EH (cell line): ENCODE data around the gene GRIN2A.
"Not testable (repeated sequence)": the region's sequence is repeated elsewhere in the genome, so short reads cannot be mapped to it uniquely, and the experiment has no call there.

Experiments used
- DNase-seq: peaks from one replicate; pipeline ENCODE4 v3.0.0-alpha.2; 2015; ENCODE audit warnings: low read depth

The GRIN2A gene

DNA sequence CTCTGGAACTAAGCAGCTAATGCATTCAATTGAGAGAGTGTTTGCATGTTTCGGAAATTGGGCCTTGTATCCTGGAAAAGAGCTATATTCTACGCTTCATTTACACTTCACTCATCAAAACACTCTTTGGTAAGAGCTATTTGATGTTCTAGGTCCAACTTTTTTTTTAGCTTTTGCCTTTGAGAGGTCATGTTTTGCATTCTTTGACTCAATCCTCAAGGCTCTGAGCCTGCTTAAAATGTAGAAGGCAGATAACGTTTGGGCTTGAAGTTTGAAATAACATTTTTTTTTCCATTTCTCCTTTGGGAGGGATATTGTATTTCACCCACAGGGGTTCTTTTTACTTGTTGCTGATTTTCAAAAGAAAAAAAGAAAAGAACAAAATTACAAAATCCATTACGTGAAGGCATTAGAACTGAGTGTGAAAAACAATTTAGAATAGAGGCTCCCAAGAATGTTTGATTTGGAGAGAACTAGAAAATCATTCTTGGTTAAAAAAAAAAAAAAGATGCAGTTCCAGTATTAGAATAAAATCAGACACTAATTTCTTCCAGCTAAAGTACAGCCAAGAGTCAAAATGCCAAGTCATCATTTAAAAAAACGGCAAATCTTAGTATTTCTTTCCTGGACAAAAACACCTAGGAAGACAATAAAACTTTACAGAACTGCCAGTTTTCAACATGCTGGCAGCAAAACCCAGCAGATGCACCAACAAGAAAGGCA, 268.5 kb downstream of the GRIN2A start:
- DNase-seq, result no peak

DNA sequence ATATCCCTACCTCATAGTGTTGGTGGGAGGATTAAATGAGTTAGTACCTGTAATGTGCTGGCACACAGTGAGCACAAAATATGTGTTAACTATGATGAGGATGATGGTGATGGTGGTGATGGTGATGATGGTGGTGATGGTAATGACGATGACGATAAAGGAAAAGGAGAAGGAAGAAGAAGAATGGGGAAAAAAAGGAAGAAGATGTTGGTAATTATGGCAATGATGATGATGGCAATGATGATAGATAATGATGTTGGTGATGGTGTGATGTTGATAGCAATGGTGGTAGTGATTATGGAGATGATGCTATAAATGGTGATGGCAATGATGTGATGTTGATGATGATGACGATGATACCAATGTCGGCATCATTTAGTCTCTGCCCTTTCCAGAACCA, 270.2 kb downstream of the GRIN2A start:
- DNase-seq, result no peak

DNA sequence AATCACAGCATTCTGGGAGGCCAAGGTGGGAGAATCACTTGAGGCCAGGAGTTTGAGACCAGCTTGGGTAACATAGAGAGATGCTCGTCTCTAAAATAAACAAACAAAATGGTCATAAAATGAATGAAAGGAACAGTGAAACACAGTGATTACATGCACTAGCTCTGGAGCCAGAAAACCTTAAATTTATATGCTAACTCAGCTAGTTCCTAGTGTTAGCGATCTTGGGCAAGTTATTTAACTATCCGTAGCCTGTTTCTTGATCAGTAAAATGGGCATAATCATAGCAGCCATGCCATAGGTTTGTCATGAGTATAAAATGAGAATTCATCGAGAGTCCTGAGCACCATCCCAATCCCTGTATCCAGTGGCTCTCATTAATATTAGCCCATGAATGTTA, 271.0 kb downstream of the GRIN2A start:
- no peak for DNase-seq

DNA sequence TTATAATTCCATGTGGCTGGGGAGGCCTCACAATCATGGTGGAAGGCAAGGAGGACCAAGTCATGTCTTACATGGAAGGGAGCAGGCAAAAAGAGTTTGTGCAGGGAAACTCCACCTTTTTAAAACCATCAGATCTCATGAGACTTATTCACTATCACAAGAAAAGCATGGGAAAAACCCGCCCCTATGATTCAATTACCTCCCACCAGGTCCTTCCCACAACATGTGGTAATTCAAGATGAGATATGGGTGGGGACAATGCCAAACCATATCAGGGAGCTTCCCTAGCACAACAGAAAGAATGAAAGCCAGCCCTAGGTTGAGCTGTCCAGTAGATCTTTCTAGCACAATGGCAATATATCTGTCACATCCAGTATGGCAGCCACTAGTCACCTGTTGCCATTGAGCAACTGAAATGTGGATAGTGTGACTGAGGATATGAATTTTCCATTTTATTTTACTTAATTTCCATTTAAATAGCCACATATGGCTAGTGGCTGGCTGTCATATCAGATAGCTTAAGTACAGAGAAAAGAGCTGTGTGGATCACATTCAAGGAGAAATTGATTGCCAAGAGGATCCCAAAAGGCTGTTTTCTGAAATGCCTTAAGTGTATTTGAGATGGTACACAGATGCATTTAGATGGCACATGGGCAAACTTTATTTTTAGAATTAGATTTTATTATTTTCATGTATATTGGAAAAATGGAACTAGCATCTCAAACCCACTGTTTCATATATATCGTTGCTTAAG, 273.0 kb downstream of the GRIN2A start:
- DNase-seq, result no peak

DNA sequence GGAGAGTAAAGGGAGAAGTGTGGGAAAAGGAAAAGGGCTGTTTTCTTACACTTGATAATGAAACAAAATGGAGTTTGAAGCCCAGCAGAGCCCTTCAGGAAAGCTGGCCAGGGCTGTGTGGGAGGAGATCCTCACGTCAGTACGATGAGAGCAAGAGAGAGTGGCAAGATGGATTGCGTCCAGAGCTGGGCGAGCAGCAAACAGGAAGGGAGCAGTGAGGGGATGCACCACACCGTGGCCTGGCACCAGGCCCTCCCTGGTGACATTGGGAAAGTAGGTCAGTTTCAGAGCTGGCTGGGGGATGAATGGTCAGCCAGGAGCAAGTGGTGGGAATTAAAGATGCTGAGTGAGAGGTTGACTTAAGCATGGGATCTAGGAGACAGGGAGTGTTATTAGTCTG, 273.6 kb downstream of the GRIN2A start:
- DNase-seq, result no peak

DNA sequence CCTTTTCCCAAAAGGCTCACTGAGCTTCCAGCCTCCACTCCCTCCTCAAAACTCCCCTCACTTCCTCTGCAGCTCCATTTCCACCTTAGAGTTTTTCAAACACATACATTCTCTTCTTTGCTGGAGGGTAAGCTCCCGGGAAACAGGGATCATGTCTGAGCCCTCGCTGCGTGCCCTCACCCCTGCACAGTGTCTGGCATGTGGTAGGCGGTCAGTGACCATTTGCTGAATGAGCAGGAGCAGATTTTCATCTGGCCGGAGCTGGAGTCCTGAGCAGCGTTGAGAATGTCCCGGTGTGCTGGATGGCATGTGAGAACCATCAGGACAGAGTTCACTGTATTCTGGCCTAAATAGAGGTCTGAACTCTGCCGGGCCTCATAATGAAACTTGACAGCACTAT, 274.5 kb downstream of the GRIN2A start:
- DNase-seq, result no peak

DNA sequence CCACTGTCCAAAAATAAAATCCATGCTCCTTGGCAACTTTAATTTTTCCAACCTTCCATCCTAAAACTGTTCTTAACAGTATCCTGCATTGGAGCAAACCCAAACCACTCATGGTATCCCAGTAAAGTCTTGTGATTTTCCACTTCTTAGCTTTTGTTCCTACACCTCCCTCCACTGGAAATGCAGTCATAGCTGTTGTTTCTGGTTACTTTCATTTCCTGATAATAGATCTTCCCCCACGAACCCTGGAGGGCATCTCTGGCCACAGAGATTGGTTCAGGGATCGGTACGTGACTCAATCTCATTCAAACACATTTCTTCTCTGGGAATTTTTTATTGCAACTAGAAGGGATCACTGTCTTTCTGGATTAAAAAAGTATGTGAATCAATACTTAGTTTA, 276.0 kb downstream of the GRIN2A start:
- DNase-seq, result no peak

DNA sequence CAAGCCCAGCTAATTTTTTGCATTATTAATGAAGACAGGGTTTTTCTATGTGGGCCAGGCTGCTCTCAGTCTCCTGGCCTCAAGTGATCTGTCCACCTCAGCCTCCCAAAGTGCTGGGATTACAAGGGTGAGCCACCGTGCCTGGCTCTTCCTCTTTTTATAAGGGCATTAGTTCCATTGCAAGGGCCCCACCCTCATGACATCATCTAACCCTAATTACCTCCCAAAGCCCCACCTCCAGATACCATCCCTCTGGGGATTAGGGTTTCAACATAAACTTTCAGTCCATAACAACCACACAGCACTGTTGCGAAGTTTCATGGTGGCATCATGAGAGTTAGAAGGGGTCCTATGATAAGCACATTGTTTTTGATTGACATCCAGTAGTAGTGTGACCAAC, 277.7 kb downstream of the GRIN2A start:
- no peak for DNase-seq

DNA sequence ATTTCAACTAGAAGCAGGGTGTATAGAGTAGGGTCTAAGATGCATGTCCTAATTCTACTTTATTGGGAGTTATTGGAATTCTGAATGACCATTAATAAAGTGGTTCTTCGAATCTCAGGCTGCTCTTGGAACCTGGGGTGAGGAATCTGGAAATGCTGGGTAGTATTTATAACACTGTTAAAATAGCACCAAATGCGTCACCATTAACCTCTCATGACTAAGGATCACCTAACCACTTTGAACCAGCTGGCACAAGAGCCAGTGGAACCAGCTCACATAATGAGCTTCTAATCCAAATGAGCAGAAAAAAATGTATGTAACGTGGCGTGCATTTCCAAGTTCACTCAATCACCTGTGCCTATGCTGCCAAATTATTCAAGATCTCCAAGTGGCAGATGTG, 281.7 kb downstream of the GRIN2A start:
- DNase-seq, result no peak

DNA sequence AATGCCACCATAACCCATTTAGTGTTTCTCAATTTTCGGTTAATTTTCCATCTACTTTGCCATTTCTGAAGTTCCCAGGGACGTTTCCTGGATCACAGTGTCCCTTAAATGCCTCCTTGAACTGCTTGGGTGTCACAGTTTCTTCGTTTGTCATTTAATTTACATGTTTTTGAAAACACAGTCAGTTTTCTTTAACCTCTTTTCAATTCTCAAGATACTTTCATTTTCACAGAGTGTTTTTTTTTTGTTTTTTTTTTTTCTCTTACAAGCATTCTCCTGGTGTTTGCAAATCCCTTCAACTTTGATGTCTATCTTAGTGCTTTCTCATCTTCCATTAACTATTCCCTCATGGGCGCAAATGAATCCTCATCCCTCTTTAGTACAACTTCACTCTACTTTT, 283.7 kb downstream of the GRIN2A start:
- DNase-seq, result no peak

DNA sequence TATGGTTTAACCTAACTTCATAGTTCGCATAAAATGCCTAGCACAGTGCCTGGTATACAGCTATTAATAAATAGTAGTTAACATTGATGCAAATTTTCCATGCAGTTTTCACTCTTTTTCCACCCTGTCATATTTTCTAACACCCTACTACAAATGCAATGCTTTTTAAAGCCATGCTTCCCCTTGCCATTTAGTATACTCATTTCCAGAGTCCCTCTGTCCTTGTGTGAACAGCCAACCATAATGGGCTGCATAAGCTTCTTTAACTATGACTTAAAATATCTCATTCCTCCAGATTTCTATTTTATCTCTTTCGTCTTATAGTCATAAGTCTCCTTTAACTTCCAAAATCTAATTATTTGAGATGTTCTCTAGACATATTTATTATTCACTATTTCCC, 284.1 kb downstream of the GRIN2A start:
- no peak for DNase-seq

DNA sequence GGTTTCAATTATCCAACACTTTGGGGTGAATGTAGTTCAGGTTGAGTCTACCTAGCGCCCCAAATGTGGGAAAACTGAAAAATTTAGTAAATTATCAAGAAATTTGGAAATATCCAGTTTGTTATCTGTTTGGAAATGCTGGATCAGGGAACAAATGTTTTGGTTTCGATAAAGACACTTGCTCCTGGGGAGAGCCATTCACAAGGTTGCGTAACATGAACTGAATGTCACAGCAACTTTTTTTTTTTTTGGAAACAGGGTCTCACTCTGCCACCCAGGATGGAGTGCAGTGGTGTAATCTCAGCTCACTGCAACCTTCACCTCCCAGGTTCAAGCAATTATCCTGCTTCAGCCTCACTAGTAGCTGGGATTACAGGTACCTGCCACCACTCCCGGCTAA, 286.4 kb downstream of the GRIN2A start:
- no peak for DNase-seq

DNA sequence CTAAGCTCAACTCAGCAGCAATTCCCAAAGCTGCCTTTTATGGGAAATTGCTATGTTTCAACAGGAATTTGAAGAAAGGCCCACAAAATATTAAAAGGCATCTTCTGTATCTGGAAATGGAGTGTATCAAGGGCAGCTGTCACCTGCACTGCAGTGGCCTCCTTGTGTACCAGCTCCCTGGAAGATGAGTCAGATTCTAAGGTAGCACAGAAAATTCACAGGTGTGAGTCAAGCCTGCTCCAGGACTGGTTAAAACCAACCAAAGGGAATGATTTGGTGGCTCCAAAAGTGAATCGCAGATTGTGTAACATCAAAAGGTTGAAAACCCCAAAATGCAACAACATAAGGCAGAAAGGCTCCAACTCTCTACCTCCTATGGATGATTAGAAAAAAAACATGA, 296.4 kb downstream of the GRIN2A start:
- DNase-seq, result no peak

DNA sequence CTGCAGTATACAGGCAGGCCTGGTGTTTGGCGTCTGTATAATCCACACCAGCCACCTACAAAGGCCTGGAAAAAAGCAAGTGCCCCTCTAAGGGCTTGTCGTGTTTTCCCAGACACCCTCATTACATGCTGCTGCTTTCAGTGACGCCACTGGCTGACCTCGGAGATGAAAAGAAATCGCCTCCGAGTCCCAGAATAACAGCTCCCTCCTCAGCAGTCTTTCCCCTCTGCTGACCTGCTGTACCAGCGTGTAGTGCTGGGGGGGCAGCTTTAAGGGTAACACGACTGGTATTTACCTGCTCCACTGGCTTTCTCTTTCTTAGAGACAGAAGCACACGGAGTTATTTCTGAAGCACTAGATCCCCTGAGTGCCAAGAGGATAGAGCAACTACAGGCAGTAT, 296.8 kb downstream of the GRIN2A start:
- no peak for DNase-seq

DNA sequence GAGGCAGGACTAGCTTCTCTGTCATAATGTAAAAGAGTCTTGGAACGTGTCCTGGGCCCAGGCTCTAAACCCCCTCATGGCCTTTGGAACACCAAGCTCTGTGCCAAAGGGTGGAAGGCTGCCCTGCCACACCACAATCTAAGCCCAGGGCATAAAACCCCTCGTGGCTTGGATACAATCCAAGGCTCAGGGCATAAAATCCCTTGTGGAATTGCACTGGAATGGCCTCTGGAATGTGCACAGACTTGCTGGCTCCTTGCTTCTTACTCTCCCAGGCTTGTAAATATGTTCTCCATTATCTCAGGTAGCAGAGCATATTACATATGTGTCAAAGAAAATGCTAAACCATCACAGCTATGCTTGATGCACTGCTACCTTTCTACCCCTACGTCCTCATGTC, 306.2 kb downstream of the GRIN2A start:
- DNase-seq, result not testable (repeated sequence)

DNA sequence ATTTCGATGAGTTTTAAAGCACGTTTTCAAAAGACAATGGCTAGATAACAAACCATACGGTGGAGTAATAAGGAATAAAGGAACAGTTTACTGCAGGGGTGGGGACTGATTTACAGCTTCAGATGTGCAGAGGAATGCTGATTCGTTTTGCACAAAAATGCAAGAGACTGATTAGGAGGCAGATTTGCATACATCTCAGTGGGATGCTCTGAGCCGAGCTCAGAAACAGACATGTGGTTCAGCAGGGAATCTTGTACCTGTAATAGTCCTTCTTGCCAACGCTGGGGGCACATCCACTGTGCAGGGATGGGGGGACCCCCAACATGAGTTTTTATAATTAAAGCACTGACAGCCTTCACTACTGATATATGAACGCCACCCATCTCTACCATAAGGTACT, 308.0 kb downstream of the GRIN2A start:
- no peak for DNase-seq

DNA sequence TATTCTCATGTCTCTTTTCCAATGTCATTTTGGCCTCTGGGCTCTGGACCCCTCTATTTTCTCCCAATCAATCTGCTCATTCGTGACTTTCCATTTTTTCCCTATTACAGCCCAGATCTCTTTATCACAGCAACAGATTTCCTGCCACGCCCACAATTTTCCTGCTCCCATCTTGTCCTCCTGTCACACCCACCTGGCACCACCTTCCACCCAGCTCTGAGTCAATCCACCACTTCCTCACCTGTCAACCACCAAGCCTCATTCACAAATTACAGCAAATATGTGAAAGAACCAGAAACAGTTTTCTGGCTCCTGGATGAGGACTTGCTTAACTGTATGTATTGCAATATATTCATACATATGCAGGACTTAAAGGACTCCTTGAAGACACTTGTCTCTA, 311.3 kb downstream of the GRIN2A start:
- DNase-seq, result no peak

DNA sequence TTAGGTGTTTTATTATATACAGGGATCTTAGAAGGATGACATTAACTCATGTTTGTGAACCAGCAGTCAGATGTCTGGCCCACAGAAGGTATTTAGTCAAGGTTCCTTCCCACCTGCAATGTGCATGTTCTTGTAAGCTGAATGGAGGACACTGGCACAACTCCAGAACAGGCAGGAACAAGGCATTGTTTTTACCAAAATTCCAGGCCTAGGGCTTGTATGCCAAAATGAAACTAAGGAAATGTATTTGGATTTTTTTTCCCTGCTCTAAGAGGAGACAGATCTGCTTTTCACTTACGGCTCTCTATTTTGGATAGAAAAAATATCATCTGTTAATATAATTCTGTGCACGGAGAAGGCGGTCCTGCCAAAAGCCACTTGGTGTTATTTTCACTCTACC, 312.5 kb downstream of the GRIN2A start:
- DNase-seq, result no peak

DNA sequence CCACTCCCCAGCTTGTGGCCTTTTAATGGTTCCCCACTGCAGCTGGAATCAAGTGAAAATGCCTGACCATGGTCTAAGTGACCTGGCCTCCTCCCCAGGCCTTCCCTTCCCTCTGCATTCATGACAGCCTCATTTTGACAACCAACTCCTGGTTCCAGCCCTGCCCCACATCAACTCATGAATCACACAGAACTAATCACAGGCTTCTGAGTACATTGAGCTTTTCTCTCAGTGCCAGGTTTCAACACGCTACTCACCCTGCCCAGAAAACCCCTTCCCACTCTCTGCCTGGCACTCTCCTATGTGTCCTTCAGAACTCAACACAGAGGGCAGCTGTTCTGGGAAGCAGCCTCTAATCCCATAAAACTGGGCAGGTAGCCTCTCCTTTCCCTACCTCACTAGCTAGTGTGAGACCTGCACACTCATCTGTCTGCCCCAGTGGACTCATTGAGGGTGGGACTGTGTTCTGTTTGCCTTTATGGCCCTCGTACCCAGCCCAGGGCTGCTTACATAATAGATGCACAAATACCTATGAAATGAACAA, 313.6 kb downstream of the GRIN2A start:
- no peak for DNase-seq

DNA sequence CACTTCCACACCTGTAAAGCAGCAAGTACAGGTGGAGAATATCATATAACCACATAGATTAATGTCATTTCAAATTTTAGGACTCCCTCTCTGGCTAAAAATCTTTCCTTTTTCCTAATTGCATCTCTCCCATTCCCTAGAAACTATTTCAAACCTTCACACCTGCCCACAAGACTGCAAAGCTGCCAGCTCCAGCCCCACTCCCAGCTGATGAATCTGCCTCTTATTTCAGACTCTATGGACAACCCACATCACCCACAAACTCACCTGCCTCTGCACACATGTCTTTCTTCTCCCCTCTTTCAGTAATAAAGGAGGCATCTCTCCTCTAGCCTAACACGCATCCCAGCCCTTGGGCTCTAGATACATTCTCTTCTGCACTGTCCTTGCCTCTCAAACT, 315.1 kb downstream of the GRIN2A start:
- DNase-seq, result no peak

DNA sequence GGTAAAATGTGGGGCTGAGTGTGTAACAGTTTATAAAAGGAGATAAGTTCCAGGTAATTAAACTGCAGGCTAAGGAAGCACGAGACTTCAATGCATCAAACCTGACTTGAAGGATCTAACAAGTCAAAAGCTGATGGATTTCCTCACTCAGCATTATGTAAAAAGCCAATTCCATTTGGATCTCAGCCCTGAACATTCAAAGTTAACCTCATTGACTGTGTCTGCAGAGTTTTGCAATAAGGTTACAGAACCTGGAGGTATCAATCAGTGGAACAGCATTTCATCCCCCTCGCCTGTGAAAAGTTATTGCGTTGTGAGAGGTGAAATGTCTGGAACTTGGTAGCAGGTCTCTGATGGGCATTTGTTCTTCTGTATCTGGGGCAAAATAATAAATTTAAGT, 317.8 kb downstream of the GRIN2A start:
- no peak for DNase-seq

DNA sequence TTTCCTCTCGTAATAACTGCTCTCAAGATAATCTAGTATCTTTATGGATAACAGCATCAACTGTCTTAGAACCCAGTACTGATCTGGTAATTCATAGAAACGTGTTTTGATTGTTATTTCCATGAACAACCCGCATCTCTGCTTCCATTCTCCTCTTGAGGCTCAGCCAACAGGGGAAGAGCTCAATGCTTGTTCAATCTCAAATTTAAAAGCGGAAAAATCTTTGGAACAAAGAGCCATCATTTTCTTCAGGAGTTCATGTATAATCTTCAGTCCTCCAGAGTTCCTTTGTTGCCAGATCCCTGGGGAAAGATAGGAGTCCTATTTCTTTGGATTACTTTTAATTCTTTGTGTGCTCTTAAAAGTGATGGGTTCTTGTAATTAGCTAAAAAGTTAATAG, 319.9 kb downstream of the GRIN2A start:
- DNase-seq, result no peak

DNA sequence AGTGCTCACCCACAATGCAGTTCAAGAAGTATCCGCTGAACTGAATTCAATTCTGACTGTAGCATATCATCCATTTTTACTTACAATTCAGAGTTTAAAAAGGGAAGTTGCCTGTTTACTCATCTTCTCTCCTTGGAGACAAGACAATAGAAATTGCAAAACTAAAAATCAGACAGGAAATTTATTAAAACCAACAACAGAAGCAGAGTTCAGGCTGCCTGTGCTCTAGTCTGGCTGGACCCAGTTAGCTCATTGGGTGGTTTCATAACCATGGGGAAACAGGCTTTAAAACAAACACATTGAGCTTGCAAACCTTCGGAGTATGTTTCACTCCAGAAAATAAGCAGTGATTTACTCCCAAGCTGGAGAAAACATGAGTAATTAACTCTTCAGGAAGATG, 321.4 kb downstream of the GRIN2A start:
- no peak for DNase-seq
